Measurements from ENCODE around the gene CHTOP.

- no peak for TF ChIP-seq RAD21 (IDR thresholded peaks at IDR 0.05; ENCODE audit: low read depth)
- no peak for TF ChIP-seq TEAD4 (IDR thresholded peaks at IDR 0.05)
- no peak for TF ChIP-seq CEBPB (IDR thresholded peaks at IDR 0.05)
Observed at GRCh38 chr1:153610334-153610733, 23.5 kb upstream of the CHTOP start.

All from Ishikawa (cell line).